Adrenal gland (tissue), 12 donors: ENCODE results near the gene HPS3. TPM values are rescaled to one million over a fixed set of nuclear protein-coding genes. Genes with fewer than 3 reads are reported as not detected.

Experiments used
- DNase-seq, 7 donors: peaks; one replicate each; pipeline ENCODE4 v3.0.0-alpha.2; 2019 to 2020
- H3K27ac ChIP-seq, 5 donors: fragments of 200-600 bp; sonication (generic) in 4 of 5; 1 replicate in 3 of 5; 2 replicates in 2 of 5; pipeline versions ENCODE4 v1.5.1 to v1.8.0; 2016 to 2020; ENCODE audit warnings: mild to moderate bottlenecking in 1 of 5
- H3K27me3 ChIP-seq: fragments of 200-600 bp; 2 replicates; pipeline ENCODE4 v1.8.0; 2021
- H3K36me3 ChIP-seq, 2 donors: fragments of 200-600 bp; replicated peaks in 1 of 2; 1 replicate in 1 of 2; 2 replicates in 1 of 2; pipeline versions ENCODE4 v1.5.1 to v1.8.0; 2018 to 2022
- H3K4me1 ChIP-seq, 2 donors: fragments of 200-600 bp; replicated peaks in 1 of 2; 1 replicate in 1 of 2; 2 replicates in 1 of 2; pipeline versions ENCODE4 v1.5.1 to v1.8.0; 2018 to 2021
- H3K4me3 ChIP-seq, 4 donors: fragments of 200-600 bp; sonication (generic) in 3 of 4; one replicate each; pipeline ENCODE4 v1.5.1; 2016 to 2018
- H3K9me3 ChIP-seq, 3 donors: fragments of 200-600 bp; sonication (generic) in 1 of 3; replicated peaks in 1 of 3; 1 replicate in 2 of 3; 2 replicates in 1 of 3; pipeline versions ENCODE4 v1.5.1 to v1.8.0; 2016 to 2021
- POLR2A ChIP-seq, 2 donors: fragments of 450-650 bp; IDR thresholded peaks; one replicate each; pipeline ENCODE4 v1.6.1; 2017; ENCODE audit warnings: antibody characterized with exemption in 2 of 2, mild to moderate bottlenecking in 2 of 2, moderate library complexity in 1 of 2
- WGBS, 4 donors: extraction: QIAGEN DNeasy Blood & Tissue Kit in 2 of 4; methylation state at CpG; one replicate each; pipeline versions ENCODE4 v1.1.5 to v1.1.7; 2013 to 2017; 5-methylcytosine and 5-hydroxymethylcytosine counted together
- intact Hi-C, 2 donors: fragments of 100-400 bp; cut with DNase I; formaldehyde crosslinking; loops; one replicate each; pipeline versions ENCODE4 v1.14.1 to v1.15.0; 2022 to 2023
- polyA plus RNA-seq, 3 donors: library from polyadenylated mRNA; stranded (reverse); fragments of 200-250 nt in 2 of 3; fragments of 350-450 nt in 1 of 3; fragmentation: Illumina TruSeq in 1 of 3; extraction: RNeasy Lipid Tissue Mini Kit (QIAGEN cat#74804) in 1 of 3; gene quantifications; one replicate each; pipeline ENCODE4 v1.2.3, GENCODE V29; 2013 to 2014
- total RNA-seq, 9 donors: library from RNA; depleted of rRNA in 4 of 9; stranded (reverse); fragments of >200 nt in 4 of 9; fragments of 120-200 nt in 1 of 9; fragmentation: NEBNext Ultra II Directional in 1 of 9; extraction: Animal tissue kit (Norgen Biotek cat#: 25700) in 1 of 9; gene quantifications; one replicate each; pipeline versions ENCODE4 v1.1.0 to v1.2.4, GENCODE V29; 2013 to 2023
- TF ChIP-seq, protein P1 (sequence below), 6 experiments: fragments of 450-650 bp in 4 of 6; fragments of 200-600 bp in 2 of 6; sonication (generic) in 1 of 6; IDR thresholded peaks; 1 replicate in 5 of 6; 2 replicates in 1 of 6; pipeline versions ENCODE4 v1.5.1 to v1.8.0; 2016 to 2021; ENCODE audit warnings: antibody characterized with exemption in 6 of 6, mild to moderate bottlenecking in 2 of 6, moderate library complexity in 1 of 6
- donor health status: healthy with polysubstance abuse.
- donor health status: Bipolar disorder and iron deficiency.
- donor health status: DM: yes; HTN: yes; CAD: no.
- donor health status: DM: no; HTN: no; CAD: no.
- donor health status: DM: no; HTN: no; CAD: no.
- donor health status: DM: yes; HTN: yes; CAD: no.

HPS3 gene
- total and polyA plus RNA-seq, 12 donors, result 6.7 to 38.2 (median 28.9) TPM

DNA sequence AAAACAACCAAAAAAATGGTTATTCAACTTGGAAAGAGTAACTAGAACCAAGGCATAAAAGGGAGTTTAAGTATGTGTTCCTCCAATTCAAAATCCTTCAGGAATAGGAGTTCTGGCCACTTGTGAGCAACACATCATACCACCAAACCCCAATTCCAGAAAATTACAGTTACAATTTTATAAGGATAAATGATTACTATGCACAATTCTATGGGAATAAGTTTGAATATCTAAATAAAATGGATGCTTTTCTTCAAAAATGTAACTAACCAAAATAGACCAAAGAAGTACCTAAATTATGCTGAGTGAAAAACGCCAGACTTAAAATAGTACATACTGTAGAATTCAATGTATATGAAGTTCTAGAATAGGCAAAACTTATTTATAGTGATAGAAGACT lies 47.7 kb upstream of the HPS3 start:
- H3K27me3 ChIP-seq, result no peaks in the 10 kb centered on the region
- no peak for TF ChIP-seq POLR2A (IDR thresholded peaks at IDR 0.05)
- TF ChIP-seq, protein P1, sequence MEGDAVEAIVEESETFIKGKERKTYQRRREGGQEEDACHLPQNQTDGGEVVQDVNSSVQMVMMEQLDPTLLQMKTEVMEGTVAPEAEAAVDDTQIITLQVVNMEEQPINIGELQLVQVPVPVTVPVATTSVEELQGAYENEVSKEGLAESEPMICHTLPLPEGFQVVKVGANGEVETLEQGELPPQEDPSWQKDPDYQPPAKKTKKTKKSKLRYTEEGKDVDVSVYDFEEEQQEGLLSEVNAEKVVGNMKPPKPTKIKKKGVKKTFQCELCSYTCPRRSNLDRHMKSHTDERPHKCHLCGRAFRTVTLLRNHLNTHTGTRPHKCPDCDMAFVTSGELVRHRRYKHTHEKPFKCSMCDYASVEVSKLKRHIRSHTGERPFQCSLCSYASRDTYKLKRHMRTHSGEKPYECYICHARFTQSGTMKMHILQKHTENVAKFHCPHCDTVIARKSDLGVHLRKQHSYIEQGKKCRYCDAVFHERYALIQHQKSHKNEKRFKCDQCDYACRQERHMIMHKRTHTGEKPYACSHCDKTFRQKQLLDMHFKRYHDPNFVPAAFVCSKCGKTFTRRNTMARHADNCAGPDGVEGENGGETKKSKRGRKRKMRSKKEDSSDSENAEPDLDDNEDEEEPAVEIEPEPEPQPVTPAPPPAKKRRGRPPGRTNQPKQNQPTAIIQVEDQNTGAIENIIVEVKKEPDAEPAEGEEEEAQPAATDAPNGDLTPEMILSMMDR (IDR thresholded peaks at IDR 0.05), result no peak
- no peak overlapping the region for H3K27ac ChIP-seq
- 94 to 98% (median 96%) methylated on average over 1 of the region's 1 CpG for WGBS, 4 donors
- H3K4me1 ChIP-seq, result peaks cover 8 to 21% of the 10 kb centered on the region in 2 donors
- no peaks in the 10 kb centered on the region for H3K9me3 ChIP-seq
- H3K36me3 ChIP-seq, result no peaks in the 10 kb centered on the region
- intact Hi-C loops, result no loop called here
- no peak for DNase-seq
- no peak overlapping the region for H3K4me3 ChIP-seq

DNA sequence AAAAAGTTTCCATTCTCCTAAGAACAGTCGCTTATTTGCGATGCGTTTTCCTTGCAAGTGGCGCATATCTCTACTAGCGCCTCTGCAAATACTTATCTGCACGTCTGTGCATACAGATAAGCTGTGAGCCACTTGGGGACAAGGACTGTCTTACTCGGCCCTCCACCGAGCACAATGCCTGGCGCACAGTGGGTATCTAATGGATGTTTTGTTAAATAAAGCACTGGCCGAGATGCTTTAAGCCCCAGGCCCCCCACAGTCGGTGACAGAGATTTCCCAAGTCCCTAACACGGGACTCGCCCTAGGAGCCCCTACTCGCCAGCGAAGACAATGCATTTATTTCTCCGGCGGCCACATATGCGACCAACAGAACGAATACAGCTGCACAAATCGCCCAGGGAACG lies 43.6 kb upstream of the HPS3 start:
- no peak for TF ChIP-seq POLR2A (IDR thresholded peaks at IDR 0.05)
- TF ChIP-seq, protein P1 (IDR thresholded peaks at IDR 0.05), result no peak
- intact Hi-C loops, result no loop called here
- Histone ChIP-seq H3K36me3 (no peaks in the 10 kb centered on the region), H3K27ac (peak overlapping the region; percentile 56 to 92 (median 82)), H3K4me1 (peaks cover 6 to 23% of the 10 kb centered on the region in 2 donors), H3K27me3 (no peaks in the 10 kb centered on the region), H3K9me3 (no peaks in the 10 kb centered on the region), H3K4me3 (peak overlapping the region; percentile 53 to 95 (median 81))
- peak; percentile 25 to 62 (median 46) for DNase-seq
- WGBS, 4 donors, result 0 to 2% (median 0%) methylated on average over 9 to 21 of the region's 21 CpGs

DNA sequence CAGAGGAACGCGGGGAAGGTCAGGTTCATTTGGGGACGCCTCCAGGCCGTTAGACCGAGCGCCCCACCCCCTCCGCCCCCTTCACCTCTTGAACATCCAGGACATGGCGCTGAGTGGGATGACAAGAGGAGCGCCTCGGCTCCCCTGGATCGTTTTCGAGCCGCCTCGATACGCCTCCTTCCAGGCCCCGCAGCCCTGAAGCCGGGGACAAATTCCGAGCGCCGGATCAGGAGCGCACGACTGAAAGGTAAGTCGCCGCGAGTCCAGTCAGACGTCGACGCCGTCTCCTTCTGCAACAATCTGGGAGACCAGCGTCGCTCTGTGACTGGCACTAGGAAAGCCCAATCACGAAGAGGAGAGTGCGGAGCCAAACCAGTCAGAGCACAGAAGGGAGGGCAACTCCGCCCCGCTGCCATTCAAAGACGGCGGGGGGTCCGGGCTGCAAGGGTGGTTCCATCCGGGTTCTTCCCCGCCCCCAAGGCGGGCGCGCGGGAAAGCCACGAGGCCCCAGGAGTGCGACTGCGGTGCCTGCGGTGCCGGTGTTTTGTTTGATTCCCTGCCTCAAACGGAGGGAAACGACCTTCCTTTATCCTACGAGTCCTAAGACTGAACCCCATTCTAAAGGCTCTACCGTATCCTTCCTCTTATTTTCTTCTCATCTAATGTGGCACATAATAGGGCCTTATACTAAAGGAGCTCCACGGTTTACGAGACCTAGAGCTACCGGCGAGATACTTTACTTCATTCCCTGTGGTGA lies 43.0 kb upstream of the HPS3 start, which contains the start of gene HLTF:
HLTF (minus strand) TSS at position 302 of the 757 bp plus-strand sequence; CDS start at position 105, 197 bp downstream.
- intact Hi-C loops, result no loop called here
- TF ChIP-seq, protein P1 (IDR thresholded peaks at IDR 0.05), result no peak
- peak in 1 of 2 donors; percentile 88 for TF ChIP-seq POLR2A (IDR thresholded peaks at IDR 0.05)
- Histone ChIP-seq H3K4me3 (peak within 1 kb of the TSS; percentile 53 to 95 (median 81)), H3K27ac (peak within 1 kb of the TSS; percentile 56 to 92 (median 82)), H3K9me3 (no peaks in the 10 kb centered on the region), H3K4me1 (peaks cover 4 to 23% of the 10 kb centered on the region in 2 donors), H3K36me3 (no peaks in the 10 kb centered on the region), H3K27me3 (no peaks in the 10 kb centered on the region)
- WGBS, 4 donors, result 7 to 17% (median 9%) methylated on average over 26 to 57 of the region's 57 CpGs
- DNase-seq, result peak; percentile 95 to 99 (median 97)

DNA sequence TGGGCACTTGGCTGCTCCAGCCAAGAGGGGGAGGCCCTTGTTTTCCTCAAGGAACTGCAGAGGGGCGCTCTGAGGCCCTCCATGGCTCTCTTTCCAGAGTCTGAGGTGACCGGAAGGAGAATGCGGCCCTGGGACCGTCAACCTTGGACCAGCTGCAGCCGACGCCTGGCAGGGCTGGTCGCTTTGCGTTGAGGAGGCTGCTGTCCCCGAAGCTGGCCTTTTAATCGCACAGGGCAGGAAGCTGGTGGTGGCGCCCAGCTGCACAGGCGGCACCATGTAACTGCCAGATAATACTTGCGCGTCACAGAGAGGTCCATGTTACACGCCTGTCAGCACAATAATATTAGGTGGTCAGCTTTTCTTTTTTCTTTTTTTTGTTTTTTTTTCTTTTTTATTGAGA lies 42.2 kb upstream of the HPS3 start:
- TF ChIP-seq, protein P1 (IDR thresholded peaks at IDR 0.05), result no peak
- TF ChIP-seq POLR2A (IDR thresholded peaks at IDR 0.05), result no peak
- no peak overlapping the region for H3K27ac ChIP-seq
- no peaks in the 10 kb centered on the region for H3K9me3 ChIP-seq
- intact Hi-C loops, result no loop called here
- H3K36me3 ChIP-seq, result no peaks in the 10 kb centered on the region
- H3K4me1 ChIP-seq, result peaks cover 4 to 23% of the 10 kb centered on the region in 2 donors
- DNase-seq, result no peak
- H3K4me3 ChIP-seq, result no peak overlapping the region
- no peaks in the 10 kb centered on the region for H3K27me3 ChIP-seq
- 94 to 99% (median 98%) methylated on average over 13 to 15 of the region's 15 CpGs for WGBS, 4 donors
